Measurements from ENCODE around the gene FTCDNL1.

DNA sequence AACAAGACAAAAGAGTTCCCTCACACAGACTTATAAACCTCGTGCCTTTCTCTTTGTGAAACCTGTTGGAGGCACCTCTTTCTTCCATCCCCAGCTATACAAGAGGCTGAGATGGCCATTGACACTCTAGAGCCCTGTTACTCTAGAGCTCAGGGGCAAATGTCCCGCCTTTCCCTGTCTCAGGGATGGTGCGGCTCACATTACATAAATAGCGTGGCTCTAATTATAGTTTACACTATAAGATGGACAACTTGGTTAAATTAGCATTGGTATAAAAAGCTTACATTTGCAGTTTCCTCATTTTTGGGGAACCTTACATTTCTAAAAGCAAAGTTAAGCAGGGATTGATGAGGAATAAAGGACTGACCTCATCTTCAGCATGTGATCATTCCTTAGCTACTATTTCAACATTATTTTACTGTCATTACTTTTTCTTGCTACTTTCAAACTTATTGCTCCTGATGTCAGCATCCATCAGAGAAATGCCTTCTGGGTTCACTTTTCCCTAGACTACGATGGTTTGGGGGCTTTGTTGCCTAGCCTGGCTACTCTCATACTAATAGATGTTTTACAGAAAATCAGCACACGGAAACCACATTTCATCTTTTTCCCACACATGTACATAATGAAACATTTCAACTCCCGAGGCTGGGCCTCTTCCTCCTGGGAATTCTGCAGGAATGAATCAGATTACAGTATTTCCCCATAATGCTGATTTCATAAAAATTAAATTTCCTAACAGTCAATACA, 40.4 kb downstream of the FTCDNL1 start:
- TF ChIP-seq CTCF (IDR thresholded peaks at IDR 0.05) (no peak), POLR2A (IDR thresholded peaks at IDR 0.05) (no peak)

All from body of pancreas (tissue), 4 donors.